B cell (primary cell): ENCODE results near the gene MAPK10. TPM values are rescaled to one million over a fixed set of nuclear protein-coding genes. Genes with fewer than 3 reads are reported as not detected.

Experiments used
- ATAC-seq: fragments of 200-7000 bp; cut with Tn5 transposase; one replicate; pipeline ENCODE4 v1.10.0; 2021; ENCODE audit warnings: low read depth, mild to moderate bottlenecking, moderate number of reproducible peaks, moderate library complexity
- CTCF ChIA-PET: fragments of 350-600 bp; sonication (Branson Sonifier 250); formaldehyde crosslinking; loops from one replicate; lab custom pipeline; 2021; ENCODE audit warnings: antibody characterized with exemption, inconsistent platforms; lab: Charles Lee
- POLR2A ChIA-PET: fragments of 350-600 bp; sonication (Branson Sonifier 250); formaldehyde crosslinking; loops from one replicate; lab custom pipeline; 2021; ENCODE audit warnings: antibody characterized with exemption; lab: Charles Lee
- DNase-seq: peaks from one replicate; pipeline ENCODE4 v3.0.0; 2013
- H2AFZ ChIP-seq: 2 replicates; pipeline ENCODE4 v1.6.1; 2012; ENCODE audit warnings: mild to moderate bottlenecking, low read depth, low read length; ENCODE audit not compliant: insufficient read depth, poor library complexity, severe bottlenecking
- H3K27ac ChIP-seq, 2 donors: 1 replicate in 1 of 2; 2 replicates in 1 of 2; pipeline ENCODE4 v1.5.1; 2012 to 2013; ENCODE audit warnings: low read length in 2 of 2, mild to moderate bottlenecking in 2 of 2, moderate library complexity in 1 of 2
- H3K27me3 ChIP-seq, 4 experiments: fragments of 200-600 bp in 1 of 4; sonication (generic) in 1 of 4; replicated peaks in 1 of 4; 1 replicate in 2 of 4; 2 replicates in 2 of 4; pipeline versions ENCODE4 v1.6.1 to v1.7.0; 2013 to 2016; ENCODE audit warnings: low read length in 3 of 4, mild to moderate bottlenecking in 2 of 4, mixed read lengths in 1 of 4, moderate library complexity in 1 of 4; ENCODE audit not compliant: insufficient read depth in 4 of 4, control insufficient read depth in 3 of 4; ENCODE audit errors: control extremely low read depth in 1 of 4
- H3K36me3 ChIP-seq, 2 experiments: replicated peaks in 1 of 2; 1 replicate in 1 of 2; 2 replicates in 1 of 2; pipeline versions ENCODE4 v1.6.1 to v1.7.1; 2013; ENCODE audit warnings: low read length in 1 of 2; ENCODE audit not compliant: insufficient read depth in 2 of 2, control insufficient read depth in 1 of 2; ENCODE audit errors: control extremely low read depth in 1 of 2, extremely low read depth in 1 of 2
- H3K4me1 ChIP-seq, 2 donors: fragments of 200-600 bp in 1 of 2; sonication (generic) in 1 of 2; 1 replicate in 1 of 2; 2 replicates in 1 of 2; pipeline versions ENCODE4 v1.5.1 to v1.6.1; 2013 to 2017; ENCODE audit warnings: low read length in 2 of 2; ENCODE audit not compliant: control insufficient read depth in 2 of 2, insufficient read depth in 2 of 2
- H3K4me2 ChIP-seq: replicated peaks from 2 replicates; pipeline ENCODE3; 2012; ENCODE audit warnings: mild to moderate bottlenecking, low read depth, low read length; ENCODE audit not compliant: poor library complexity, severe bottlenecking
- H3K4me3 ChIP-seq, 5 experiments: fragments of 200-600 bp in 1 of 5; sonication (generic) in 1 of 5; 1 replicate in 3 of 5; 2 replicates in 2 of 5; pipeline versions ENCODE4 v1.5.1 to v1.7.0; 2011 to 2016; ENCODE audit warnings: low read length in 4 of 5, mild to moderate bottlenecking in 4 of 5, low read depth in 2 of 5, control low read depth in 1 of 5, moderate library complexity in 1 of 5; ENCODE audit not compliant: insufficient read depth in 1 of 5; ENCODE audit errors: control extremely low read depth in 1 of 5, extremely low read depth in 1 of 5
- H3K79me2 ChIP-seq: fragments of 200-600 bp; sonication (generic); one replicate; pipeline ENCODE4 v1.6.0; 2016; ENCODE audit warnings: low read length; ENCODE audit not compliant: control insufficient read depth, insufficient read depth
- H3K9ac ChIP-seq: fragments of 200-600 bp; sonication (generic); 2 replicates; pipeline ENCODE4 v1.6.1; 2017; ENCODE audit warnings: mild to moderate bottlenecking, low read length, moderate library complexity
- H3K9me3 ChIP-seq, 3 donors: one replicate each; pipeline versions ENCODE4 v1.6.1 to v1.7.1; 2013; ENCODE audit warnings: low read length in 2 of 3; ENCODE audit not compliant: control insufficient read depth in 2 of 3, insufficient read depth in 1 of 3; ENCODE audit errors: control extremely low read depth in 1 of 3
- H4K20me1 ChIP-seq: 2 replicates; pipeline ENCODE4 v1.6.0; 2012; ENCODE audit warnings: mild to moderate bottlenecking, low read length; ENCODE audit not compliant: insufficient read depth, control insufficient read depth, poor library complexity, severe bottlenecking
- H3K27ac Mint-ChIP-seq: one replicate; pipeline ENCODE4 v1.8.0; 2021; ENCODE audit warnings: mixed read lengths
- H3K27me3 Mint-ChIP-seq: one replicate; pipeline ENCODE4 v1.8.0; 2021; ENCODE audit warnings: mixed read lengths
- H3K4me1 Mint-ChIP-seq: one replicate; pipeline ENCODE4 v1.8.0; 2021; ENCODE audit warnings: mixed read lengths
- H3K4me3 Mint-ChIP-seq: one replicate; pipeline ENCODE4 v1.8.0; 2021; ENCODE audit warnings: mixed read lengths
- H3K9me3 Mint-ChIP-seq: one replicate; pipeline ENCODE4 v1.8.0; 2022; ENCODE audit warnings: mixed read lengths; ENCODE audit not compliant: insufficient read depth
- EZH2 ChIP-seq: IDR thresholded peaks from 2 replicates; pipeline ENCODE4 v1.6.1; 2012; ENCODE audit warnings: borderline replicate concordance, low read depth, mild to moderate bottlenecking, moderate library complexity, low read length; ENCODE audit not compliant: insufficient read depth, poor library complexity, severe bottlenecking
- WGBS: methylation state at CpG from one replicate; pipeline ENCODE4 v1.1.5; 2013; ENCODE audit warnings: missing lambda C conversion rate; ENCODE audit not compliant: insufficient coverage; 5-methylcytosine and 5-hydroxymethylcytosine counted together
- intact Hi-C: fragments of 100-400 bp; cut with micrococcal nuclease; formaldehyde crosslinking; loops from one replicate; pipeline ENCODE4 v1.10.0; 2022
- polyA plus RNA-seq: library from polyadenylated mRNA; depleted of rRNA; stranded (reverse); fragments of >200 nt; gene quantifications from 2 replicates; pipeline ENCODE4 v1.2.3, GENCODE V29; 2012
- total RNA-seq, 2 donors: library from RNA; stranded (reverse); fragments of 120-200 nt in 1 of 2; gene quantifications; 1 replicate in 1 of 2; 2 replicates in 1 of 2; pipeline versions ENCODE4 v1.2.3 to v1.2.4, GENCODE V29; 2013 to 2022
- TF ChIP-seq, protein P1 (sequence below): fragments of 200-600 bp; IDR thresholded peaks from one replicate; pipeline ENCODE4 v1.8.0; 2022; ENCODE audit warnings: antibody characterized with exemption, mild to moderate bottlenecking

MAPK10 gene
- total and polyA plus RNA-seq, 2 donors (not counting 1 experiment from before 2014, with no cell fraction given), result 0.03 to 3.1 TPM

DNA sequence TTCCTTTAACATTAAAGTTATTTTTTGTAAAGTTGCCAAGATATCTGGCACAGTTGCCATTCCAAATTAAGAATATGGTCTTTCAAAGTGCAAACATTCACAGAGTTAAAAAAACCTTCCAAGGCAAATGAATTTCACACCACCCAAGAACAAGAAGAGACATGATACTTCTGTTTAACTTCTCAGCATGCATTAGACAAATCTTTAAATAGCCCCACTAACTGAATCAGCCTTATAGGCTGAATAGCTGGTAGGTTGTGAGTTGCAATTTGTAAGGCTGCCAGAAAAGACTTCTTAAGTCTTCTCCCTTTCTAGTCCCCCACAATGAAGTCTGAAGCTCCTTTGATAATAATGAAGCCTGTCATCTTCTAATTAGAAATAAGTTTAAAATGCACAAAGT, 95.6 kb downstream of the MAPK10 start:
- POLR2A ChIA-PET, result no interaction called here
- H2AFZ ChIP-seq, result no peak overlapping the region
- no peak overlapping the region for H3K27ac ChIP-seq
- Mint-ChIP-seq H3K4me1 (no peaks in the 10 kb centered on the region), H3K4me3 (no peak overlapping the region), H3K9me3 (no peaks in the 10 kb centered on the region), H3K27ac (no peak overlapping the region), H3K27me3 (no peaks in the 10 kb centered on the region)
- DNase-seq, result no peak
- no peaks in the 10 kb centered on the region for H3K36me3 ChIP-seq
- no peaks in the 10 kb centered on the region for H3K4me1 ChIP-seq
- no peak for TF ChIP-seq EZH2
- TF ChIP-seq, protein P1, sequence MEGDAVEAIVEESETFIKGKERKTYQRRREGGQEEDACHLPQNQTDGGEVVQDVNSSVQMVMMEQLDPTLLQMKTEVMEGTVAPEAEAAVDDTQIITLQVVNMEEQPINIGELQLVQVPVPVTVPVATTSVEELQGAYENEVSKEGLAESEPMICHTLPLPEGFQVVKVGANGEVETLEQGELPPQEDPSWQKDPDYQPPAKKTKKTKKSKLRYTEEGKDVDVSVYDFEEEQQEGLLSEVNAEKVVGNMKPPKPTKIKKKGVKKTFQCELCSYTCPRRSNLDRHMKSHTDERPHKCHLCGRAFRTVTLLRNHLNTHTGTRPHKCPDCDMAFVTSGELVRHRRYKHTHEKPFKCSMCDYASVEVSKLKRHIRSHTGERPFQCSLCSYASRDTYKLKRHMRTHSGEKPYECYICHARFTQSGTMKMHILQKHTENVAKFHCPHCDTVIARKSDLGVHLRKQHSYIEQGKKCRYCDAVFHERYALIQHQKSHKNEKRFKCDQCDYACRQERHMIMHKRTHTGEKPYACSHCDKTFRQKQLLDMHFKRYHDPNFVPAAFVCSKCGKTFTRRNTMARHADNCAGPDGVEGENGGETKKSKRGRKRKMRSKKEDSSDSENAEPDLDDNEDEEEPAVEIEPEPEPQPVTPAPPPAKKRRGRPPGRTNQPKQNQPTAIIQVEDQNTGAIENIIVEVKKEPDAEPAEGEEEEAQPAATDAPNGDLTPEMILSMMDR, result no peak
- CTCF ChIA-PET, result no interaction called here
- H3K9ac ChIP-seq, result no peak overlapping the region
- no peak for ATAC-seq
- H4K20me1 ChIP-seq, result no peaks in the 10 kb centered on the region
- intact Hi-C loops, result no loop called here
- H3K4me2 ChIP-seq, result no peak overlapping the region
- H3K9me3 ChIP-seq, result no peaks in the 10 kb centered on the region
- no peaks in the 10 kb centered on the region for H3K27me3 ChIP-seq
- H3K79me2 ChIP-seq, result no peaks in the 10 kb centered on the region
- H3K4me3 ChIP-seq, result no peak overlapping the region

DNA sequence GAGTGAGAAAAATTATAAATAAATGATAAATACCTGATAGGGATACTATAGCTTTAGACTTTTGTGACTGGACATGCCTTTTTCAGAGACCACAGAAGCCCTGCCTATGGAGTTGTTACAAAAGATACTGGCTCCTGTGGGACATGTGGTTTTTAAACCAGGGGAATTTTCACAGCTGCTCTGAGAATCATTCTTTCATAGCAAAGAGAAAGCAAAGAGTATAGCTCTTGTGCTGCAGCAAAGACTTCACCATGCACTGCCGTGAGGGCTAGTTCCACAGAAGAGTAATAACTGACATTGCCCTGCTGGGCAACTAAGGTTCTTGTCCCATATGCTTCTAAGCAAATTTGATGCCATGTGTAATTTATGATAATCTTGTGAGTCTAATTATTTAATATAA, 98.2 kb downstream of the MAPK10 start:
- no peak for DNase-seq

More for the DNA sequence above, 98.2 kb downstream of the MAPK10 start:
- TF ChIP-seq, protein P1, result no peak
- TF ChIP-seq EZH2, result no peak
- no peak overlapping the region for H2AFZ ChIP-seq
- no peaks in the 10 kb centered on the region for H3K4me1 Mint-ChIP-seq
- H3K9ac ChIP-seq, result no peak overlapping the region
- no peaks in the 10 kb centered on the region for H3K9me3 ChIP-seq
- H4K20me1 ChIP-seq, result no peaks in the 10 kb centered on the region
- no peak overlapping the region for H3K27ac Mint-ChIP-seq
- no peaks in the 10 kb centered on the region for H3K27me3 Mint-ChIP-seq
- H3K4me3 ChIP-seq, result no peak overlapping the region
- no peaks in the 10 kb centered on the region for H3K36me3 ChIP-seq
- no peaks in the 10 kb centered on the region for H3K9me3 Mint-ChIP-seq
- WGBS, result 86% methylated on average over 1 of the region's 1 CpG
- ChIA-PET CTCF (no interaction called here), POLR2A (no interaction called here)
- H3K4me2 ChIP-seq, result no peak overlapping the region
- intact Hi-C loops, result no loop called here
- no peaks in the 10 kb centered on the region for H3K27me3 ChIP-seq
- no peak for ATAC-seq
- H3K79me2 ChIP-seq, result no peaks in the 10 kb centered on the region
- H3K4me1 ChIP-seq, result no peaks in the 10 kb centered on the region
- no peak overlapping the region for H3K27ac ChIP-seq
- no peak overlapping the region for H3K4me3 Mint-ChIP-seq
